Measurements from ENCODE around the gene M1AP.

- TF ChIP-seq POLR2AphosphoS5 (IDR thresholded peaks at IDR 0.05; ENCODE audit: low read depth, low read length), result no peak
- no peak for TF ChIP-seq SIN3A (IDR thresholded peaks at IDR 0.05; ENCODE audit: borderline replicate concordance, insufficient read depth, low read length)
- no peak for TF ChIP-seq REST (IDR thresholded peaks at IDR 0.05; ENCODE audit: insufficient read depth in 1 of 2, low read depth in 2 of 2, low read length in 2 of 2)
Observed at GRCh38 chr2:74511104-74511989, 136.8 kb downstream of the M1AP start.
